Measurements from ENCODE around the gene FOXP2. TPM values are rescaled to one million over a fixed set of nuclear protein-coding genes. Genes with fewer than 3 reads are reported as not detected.

Gene FOXP2
- total RNA-seq, 1 experiment from 2014 or later: not detected

- H2AFZ ChIP-seq (ENCODE audit: low read length): no peak overlapping the region
- H3K4me1 ChIP-seq (ENCODE audit: insufficient read depth, low read length): no peaks in the 10 kb centered on the region
These were observed 152.8 kb downstream of the FOXP2 start for GRCh38 chr7:114567416-114567815.

DNA sequence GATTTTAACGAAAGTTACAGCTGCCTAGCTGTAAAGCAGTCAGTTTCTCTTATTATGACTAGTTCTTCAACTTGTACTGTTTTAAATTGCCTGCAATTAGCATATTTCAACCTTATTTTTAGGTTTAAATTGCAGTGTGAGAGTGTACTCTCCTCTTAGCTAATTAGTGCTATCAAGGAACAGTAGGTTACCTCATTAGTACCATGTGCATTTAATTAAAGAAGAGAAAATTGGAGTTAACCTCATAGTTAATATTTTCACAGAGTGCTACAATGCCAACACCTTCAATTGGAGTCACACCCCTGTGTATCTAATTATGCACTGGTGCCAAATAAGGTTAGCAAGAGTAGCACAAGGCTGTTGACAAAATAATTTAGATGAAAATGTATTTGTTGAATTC is 154.6 kb downstream of the FOXP2 start:
- H3K9ac ChIP-seq (ENCODE audit: low read length): no peak overlapping the region
- ChIA-PET CTCF (no interaction called here), POLR2A (ENCODE audit: unreplicated experiment) (no interaction called here)
- no peaks in the 10 kb centered on the region for H4K20me1 ChIP-seq (ENCODE audit: low read length)
- no peaks in the 10 kb centered on the region for H3K36me3 ChIP-seq (ENCODE audit: low read depth, low read length)
- no peaks in the 10 kb centered on the region; the same call in 1 of the 2 replicates for H3K27me3 ChIP-seq (ENCODE audit: low read length)
- H2AFZ ChIP-seq (ENCODE audit: low read length): no peak overlapping the region
- H3K4me1 ChIP-seq (ENCODE audit: insufficient read depth, low read length): no peaks in the 10 kb centered on the region
- no peak overlapping the region for H3K4me3 ChIP-seq (ENCODE audit: low read length)
- H3K9me3 ChIP-seq (ENCODE audit: low read length): no peaks in the 10 kb centered on the region
- ATAC-seq (no peak), DNase-seq (no peak)
- no TSS peak for BruUV-seq (replicated peaks)
- intact Hi-C loops (cut with micrococcal nuclease): no loop called here
- H3F3A ChIP-seq (ENCODE audit: low read length, unreplicated experiment): no peaks in the 10 kb centered on the region
- H3K27ac ChIP-seq (ENCODE audit: low read length): no peak overlapping the region
- TF ChIP-seq EZH2phosphoT487 (IDR thresholded peaks at IDR 0.05; ENCODE audit: borderline replicate concordance, low read length): no peak
- H3K4me2 ChIP-seq (ENCODE audit: low read length): no peak overlapping the region
- H3K9me2 ChIP-seq (replicated peaks; ENCODE audit: low read length): no peaks in the 10 kb centered on the region
- H3K79me2 ChIP-seq (ENCODE audit: low read length): no peaks in the 10 kb centered on the region

More at GRCh38 chr7:114567416-114567815, 152.8 kb downstream of the FOXP2 start:
- Histone ChIP-seq H3F3A (ENCODE audit: low read length, unreplicated experiment) (no peaks in the 10 kb centered on the region), H3K36me3 (ENCODE audit: low read depth, low read length) (no peaks in the 10 kb centered on the region), H3K9me2 (replicated peaks; ENCODE audit: low read length) (no peaks in the 10 kb centered on the region), H3K27me3 (ENCODE audit: low read length) (no peaks in the 10 kb centered on the region), H4K20me1 (ENCODE audit: low read length) (no peaks in the 10 kb centered on the region), H3K9me3 (ENCODE audit: low read length) (no peaks in the 10 kb centered on the region), H3K9ac (ENCODE audit: low read length) (no peak overlapping the region), H3K79me2 (ENCODE audit: low read length) (no peaks in the 10 kb centered on the region), H3K4me2 (ENCODE audit: low read length) (no peak overlapping the region), H3K27ac (ENCODE audit: low read length) (no peak overlapping the region), H3K4me3 (ENCODE audit: low read length) (no peak overlapping the region)
- ChIA-PET POLR2A (ENCODE audit: unreplicated experiment) (no interaction called here), CTCF (no interaction called here)
- DNase-seq (no peak), ATAC-seq (no peak)
- no TSS peak for BruUV-seq (replicated peaks)
- intact Hi-C loops (cut with micrococcal nuclease): no loop called here
- TF ChIP-seq CTCF (conservative IDR thresholded peaks at IDR 0.05; ENCODE audit: low read depth, low read length) (no peak), EZH2 (IDR thresholded peaks at IDR 0.05; ENCODE audit: low read length, unreplicated experiment) (no peak), EZH2phosphoT487 (IDR thresholded peaks at IDR 0.05; ENCODE audit: borderline replicate concordance, low read length) (no peak)

DNA sequence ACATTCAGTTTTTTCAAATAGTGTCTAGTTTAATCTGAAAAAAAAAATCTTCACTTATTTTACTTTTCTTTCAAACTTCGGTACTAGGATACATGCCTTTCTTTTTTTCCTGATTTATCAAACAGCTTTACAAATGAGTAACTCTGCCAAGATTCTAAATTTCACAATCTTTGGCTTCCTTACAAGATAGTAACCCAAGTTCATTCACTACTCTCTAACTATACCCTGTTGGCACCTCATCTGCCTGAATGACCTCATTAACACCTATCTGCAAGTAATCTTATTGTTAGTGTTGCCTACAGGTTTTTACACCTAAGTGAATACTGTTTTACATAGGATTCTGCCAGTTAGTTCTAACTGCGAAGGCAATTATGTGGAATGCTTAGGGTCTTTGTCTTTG is 159.8 kb downstream of the FOXP2 start:
- BruUV-seq (replicated peaks): no TSS peak
- CTCF ChIA-PET: no interaction called here
- H3K4me2 ChIP-seq (ENCODE audit: low read length): no peak overlapping the region
- no peak for ATAC-seq
- no peaks in the 10 kb centered on the region for H3K9me2 ChIP-seq (replicated peaks; ENCODE audit: low read length)
- no peaks in the 10 kb centered on the region for H3K4me1 ChIP-seq (ENCODE audit: insufficient read depth, low read length)
- POLR2A ChIA-PET (ENCODE audit: unreplicated experiment): no interaction called here
- intact Hi-C loops (cut with micrococcal nuclease): no loop called here
- no peak overlapping the region for H3K27ac ChIP-seq (ENCODE audit: low read length)
- no peaks in the 10 kb centered on the region for H3K79me2 ChIP-seq (ENCODE audit: low read length)
- H3F3A ChIP-seq (ENCODE audit: low read length, unreplicated experiment): no peaks in the 10 kb centered on the region
- H3K4me3 ChIP-seq (ENCODE audit: low read length): no peak overlapping the region
- peaks cover 28% of the 10 kb centered on the region for H3K27me3 ChIP-seq (ENCODE audit: low read length)
- no peak for DNase-seq
- no peaks in the 10 kb centered on the region for H4K20me1 ChIP-seq (ENCODE audit: low read length)
- no peaks in the 10 kb centered on the region for H3K36me3 ChIP-seq (ENCODE audit: low read depth, low read length)
- H3K9me3 ChIP-seq (ENCODE audit: low read length): no peaks in the 10 kb centered on the region
- no peak overlapping the region for H2AFZ ChIP-seq (ENCODE audit: low read length)
- H3K9ac ChIP-seq (ENCODE audit: low read length): no peak overlapping the region
- TF ChIP-seq CTCF (conservative IDR thresholded peaks at IDR 0.05; ENCODE audit: low read depth, low read length) (no peak), EZH2 (IDR thresholded peaks at IDR 0.05; ENCODE audit: low read length, unreplicated experiment) (no peak), EZH2phosphoT487 (IDR thresholded peaks at IDR 0.05; ENCODE audit: borderline replicate concordance, low read length) (no peak)
